GM18511 (cell line): ENCODE data around the gene KISS1.

Experiments used
- ATAC-seq: cut with Tn5 transposase; IDR thresholded peaks from one replicate; pipeline ENCODE4 v1.9.1; 2021; ENCODE audit warnings: mild to moderate bottlenecking, moderate library complexity; ENCODE audit not compliant: unreplicated experiment

The KISS1 gene

DNA sequence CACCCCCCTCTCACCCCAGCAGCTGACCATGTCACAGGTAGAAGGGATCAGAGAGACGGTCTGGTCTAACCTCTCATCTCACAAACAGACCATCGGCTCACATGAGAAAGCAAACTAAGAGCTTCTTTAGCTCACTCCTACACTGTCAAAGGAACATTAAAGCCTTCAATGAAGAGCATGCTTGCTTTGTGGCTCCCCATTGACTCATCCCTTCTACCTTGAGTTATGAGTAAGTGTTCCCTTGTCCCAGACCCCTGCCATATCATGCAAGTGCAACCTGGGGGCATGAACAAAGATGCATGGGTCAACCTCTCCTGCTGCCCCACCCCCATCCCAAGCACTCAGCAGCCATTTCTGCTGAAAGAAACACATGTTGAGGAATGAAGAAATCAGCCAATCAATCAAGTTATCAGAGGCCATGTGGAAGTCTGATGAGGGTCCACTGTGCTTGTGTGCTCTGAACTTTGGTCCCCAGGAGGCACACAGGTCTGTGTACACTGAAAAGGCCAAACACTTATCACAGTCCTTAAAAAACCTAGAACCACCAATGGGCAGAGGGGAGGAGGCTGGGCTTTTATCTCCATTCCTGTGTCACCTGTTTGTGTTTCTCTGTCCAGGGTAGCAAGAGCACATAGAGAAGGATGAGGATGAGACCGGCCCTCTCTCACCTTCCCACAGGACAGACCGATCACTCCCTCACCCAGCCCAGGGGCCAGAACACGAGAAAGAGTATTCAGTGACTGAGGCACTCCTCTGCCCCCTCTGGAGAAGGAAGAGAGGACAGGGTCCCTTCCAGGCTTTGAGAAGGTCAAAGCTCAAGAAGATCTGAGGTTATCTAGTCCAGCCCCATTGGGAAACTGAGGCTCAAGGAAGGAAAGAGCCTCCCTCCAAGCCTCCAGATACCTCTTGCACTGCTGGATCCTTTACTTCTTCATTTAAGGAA lies 54.0 kb downstream of the KISS1 start:
- no peak for ATAC-seq

DNA sequence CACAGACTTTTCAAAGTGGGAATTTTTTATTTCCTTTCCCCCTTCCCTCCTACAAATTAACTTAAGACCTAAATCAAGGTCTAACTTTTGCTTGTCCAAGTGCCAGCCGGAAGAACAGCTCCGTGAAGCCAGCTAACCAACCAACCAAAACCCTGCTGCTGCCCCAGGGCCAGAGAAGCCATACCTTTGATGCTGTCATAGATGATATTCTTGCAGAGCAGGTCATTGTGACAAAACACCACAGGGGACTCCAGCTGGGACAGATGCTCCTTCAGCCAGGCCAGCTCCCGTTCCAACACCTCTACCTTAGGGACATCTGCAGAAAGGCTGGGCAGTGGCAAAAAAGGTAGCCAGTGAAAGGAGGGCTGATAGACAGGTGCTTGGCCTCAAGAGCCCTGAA lies 55.2 kb downstream of the KISS1 start:
- ATAC-seq = no peak
